ENCODE data around the gene VPS72. TPM values are rescaled to one million over a fixed set of nuclear protein-coding genes. Genes with fewer than 3 reads are reported as not detected.

VPS72 gene
- total and polyA plus RNA-seq, 9 of the 15 experiments (the other 6 are each of a cell fraction or from before 2014, with no cell fraction given), result 7.2 to 131 (median 75.7) TPM

DNA sequence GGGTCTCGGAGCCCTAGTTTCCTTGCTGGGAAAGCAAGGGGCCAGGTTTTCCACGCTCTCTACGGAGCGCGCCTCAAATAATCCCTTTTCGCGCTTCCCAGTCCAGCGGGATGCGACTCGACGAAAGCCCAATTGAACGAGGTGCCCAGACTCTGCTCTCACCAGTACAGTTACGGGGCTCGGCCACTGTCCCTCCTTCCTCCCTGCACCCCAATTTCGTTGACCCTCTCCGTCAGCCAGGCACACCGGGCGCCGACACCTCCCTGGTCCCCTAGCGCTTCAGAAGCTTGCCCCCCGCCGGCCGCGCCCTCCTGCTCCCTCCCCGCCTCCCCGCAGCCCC lies 44.0 kb downstream of the VPS72 start:
- H3K27ac ChIP-seq (ENCODE audit: extremely low read depth, low read depth, low read length), result 0 out of 3 replicates have a peak overlapping the region, but pooled peaks have one; percentile 32
- no peaks in the 10 kb centered on the region for H3K27me3 ChIP-seq (ENCODE audit: control insufficient read depth in 2 of 2, insufficient read depth in 2 of 2, low read length in 2 of 2)
- no peak; the same call in 2 of the 3 replicates for ATAC-seq
- H4K20me1 ChIP-seq (replicated peaks; ENCODE audit: control insufficient read depth, insufficient read depth, low read length), result no peaks in the 10 kb centered on the region; the same call in 1 of the 2 replicates
- no peaks in the 10 kb centered on the region for H3K9me3 ChIP-seq (replicated peaks; ENCODE audit: control insufficient read depth, insufficient read depth, low read depth, low read length)
- intact Hi-C loops (cut with micrococcal nuclease), result no loop called here
- peaks cover 20 to 46% of the 10 kb centered on the region in 2 experiments; a peak in 4 of 5 replicates for H3K4me1 ChIP-seq (replicated peaks in 1 of 2; ENCODE audit: control insufficient read depth in 2 of 2, insufficient read depth in 2 of 2, low read length in 2 of 2)
- no peaks in the 10 kb centered on the region for H3K79me2 ChIP-seq (ENCODE audit: control insufficient read depth, insufficient read depth, low read length)
- peak overlapping the region; percentile 92 for H2AFZ ChIP-seq (ENCODE audit: low read depth, low read length)
- TSS peak; percentile 42 for BruUV-seq (replicated peaks)
- peak overlapping the region; percentile 82 for H3K4me2 ChIP-seq (ENCODE audit: insufficient read depth, low read length)
- CTCF ChIA-PET (ENCODE audit: low intra/inter-chr PET ratio), result no interaction called here
- peak overlapping the region; percentile 50 to 93; a peak in 3 of 4 replicates for H3K9ac ChIP-seq (ENCODE audit: insufficient read depth in 1 of 2, low read depth in 2 of 2, low read length in 2 of 2)
- H3K9me1 ChIP-seq (ENCODE audit: control insufficient read depth, insufficient read depth, low read length), result no peaks in the 10 kb centered on the region
- H3K36me3 ChIP-seq (ENCODE audit: control insufficient read depth, insufficient read depth, low read length), result no peaks in the 10 kb centered on the region
- 52% methylated on average over 14 of the region's 26 CpGs for WGBS (ENCODE audit: insufficient coverage, low coverage, missing lambda C conversion rate)
- H3K4me3 ChIP-seq, result peak overlapping the region; percentile 59
- in situ Hi-C loops (cut with MboI), result no loop called here
- no peak for FAIRE-seq
- DNase-seq (ENCODE audit: extremely low read depth in 1 of 4, low spot score in 3 of 4), result no peak
- POLR2A ChIA-PET, result no interaction called here
- TF ChIP-seq EGR1 (conservative IDR thresholded peaks at IDR 0.05) (no peak), MTF1 (CRISPR knock-in tag; IDR thresholded peaks at IDR 0.05; ENCODE audit: borderline replicate concordance) (no peak), ZNF766 (CRISPR knock-in tag; conservative IDR thresholded peaks at IDR 0.05) (no peak), ZBTB7A (IDR thresholded peaks at IDR 0.05; ENCODE audit: borderline replicate concordance, control insufficient read depth, low read depth, low read length) (no peak), SUPT5H (IDR thresholded peaks at IDR 0.05) (no peak), ARID1B (IDR thresholded peaks at IDR 0.05) (no peak)
- TF ChIP-seq, protein P1, sequence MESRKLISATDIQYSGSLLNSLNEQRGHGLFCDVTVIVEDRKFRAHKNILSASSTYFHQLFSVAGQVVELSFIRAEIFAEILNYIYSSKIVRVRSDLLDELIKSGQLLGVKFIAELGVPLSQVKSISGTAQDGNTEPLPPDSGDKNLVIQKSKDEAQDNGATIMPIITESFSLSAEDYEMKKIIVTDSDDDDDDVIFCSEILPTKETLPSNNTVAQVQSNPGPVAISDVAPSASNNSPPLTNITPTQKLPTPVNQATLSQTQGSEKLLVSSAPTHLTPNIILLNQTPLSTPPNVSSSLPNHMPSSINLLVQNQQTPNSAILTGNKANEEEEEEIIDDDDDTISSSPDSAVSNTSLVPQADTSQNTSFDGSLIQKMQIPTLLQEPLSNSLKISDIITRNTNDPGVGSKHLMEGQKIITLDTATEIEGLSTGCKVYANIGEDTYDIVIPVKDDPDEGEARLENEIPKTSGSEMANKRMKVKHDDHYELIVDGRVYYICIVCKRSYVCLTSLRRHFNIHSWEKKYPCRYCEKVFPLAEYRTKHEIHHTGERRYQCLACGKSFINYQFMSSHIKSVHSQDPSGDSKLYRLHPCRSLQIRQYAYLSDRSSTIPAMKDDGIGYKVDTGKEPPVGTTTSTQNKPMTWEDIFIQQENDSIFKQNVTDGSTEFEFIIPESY (CRISPR knock-in tag; IDR thresholded peaks at IDR 0.05), result peak; percentile 5; the same call in 1 of the 2 replicates
- TF ChIP-seq, protein P2, sequence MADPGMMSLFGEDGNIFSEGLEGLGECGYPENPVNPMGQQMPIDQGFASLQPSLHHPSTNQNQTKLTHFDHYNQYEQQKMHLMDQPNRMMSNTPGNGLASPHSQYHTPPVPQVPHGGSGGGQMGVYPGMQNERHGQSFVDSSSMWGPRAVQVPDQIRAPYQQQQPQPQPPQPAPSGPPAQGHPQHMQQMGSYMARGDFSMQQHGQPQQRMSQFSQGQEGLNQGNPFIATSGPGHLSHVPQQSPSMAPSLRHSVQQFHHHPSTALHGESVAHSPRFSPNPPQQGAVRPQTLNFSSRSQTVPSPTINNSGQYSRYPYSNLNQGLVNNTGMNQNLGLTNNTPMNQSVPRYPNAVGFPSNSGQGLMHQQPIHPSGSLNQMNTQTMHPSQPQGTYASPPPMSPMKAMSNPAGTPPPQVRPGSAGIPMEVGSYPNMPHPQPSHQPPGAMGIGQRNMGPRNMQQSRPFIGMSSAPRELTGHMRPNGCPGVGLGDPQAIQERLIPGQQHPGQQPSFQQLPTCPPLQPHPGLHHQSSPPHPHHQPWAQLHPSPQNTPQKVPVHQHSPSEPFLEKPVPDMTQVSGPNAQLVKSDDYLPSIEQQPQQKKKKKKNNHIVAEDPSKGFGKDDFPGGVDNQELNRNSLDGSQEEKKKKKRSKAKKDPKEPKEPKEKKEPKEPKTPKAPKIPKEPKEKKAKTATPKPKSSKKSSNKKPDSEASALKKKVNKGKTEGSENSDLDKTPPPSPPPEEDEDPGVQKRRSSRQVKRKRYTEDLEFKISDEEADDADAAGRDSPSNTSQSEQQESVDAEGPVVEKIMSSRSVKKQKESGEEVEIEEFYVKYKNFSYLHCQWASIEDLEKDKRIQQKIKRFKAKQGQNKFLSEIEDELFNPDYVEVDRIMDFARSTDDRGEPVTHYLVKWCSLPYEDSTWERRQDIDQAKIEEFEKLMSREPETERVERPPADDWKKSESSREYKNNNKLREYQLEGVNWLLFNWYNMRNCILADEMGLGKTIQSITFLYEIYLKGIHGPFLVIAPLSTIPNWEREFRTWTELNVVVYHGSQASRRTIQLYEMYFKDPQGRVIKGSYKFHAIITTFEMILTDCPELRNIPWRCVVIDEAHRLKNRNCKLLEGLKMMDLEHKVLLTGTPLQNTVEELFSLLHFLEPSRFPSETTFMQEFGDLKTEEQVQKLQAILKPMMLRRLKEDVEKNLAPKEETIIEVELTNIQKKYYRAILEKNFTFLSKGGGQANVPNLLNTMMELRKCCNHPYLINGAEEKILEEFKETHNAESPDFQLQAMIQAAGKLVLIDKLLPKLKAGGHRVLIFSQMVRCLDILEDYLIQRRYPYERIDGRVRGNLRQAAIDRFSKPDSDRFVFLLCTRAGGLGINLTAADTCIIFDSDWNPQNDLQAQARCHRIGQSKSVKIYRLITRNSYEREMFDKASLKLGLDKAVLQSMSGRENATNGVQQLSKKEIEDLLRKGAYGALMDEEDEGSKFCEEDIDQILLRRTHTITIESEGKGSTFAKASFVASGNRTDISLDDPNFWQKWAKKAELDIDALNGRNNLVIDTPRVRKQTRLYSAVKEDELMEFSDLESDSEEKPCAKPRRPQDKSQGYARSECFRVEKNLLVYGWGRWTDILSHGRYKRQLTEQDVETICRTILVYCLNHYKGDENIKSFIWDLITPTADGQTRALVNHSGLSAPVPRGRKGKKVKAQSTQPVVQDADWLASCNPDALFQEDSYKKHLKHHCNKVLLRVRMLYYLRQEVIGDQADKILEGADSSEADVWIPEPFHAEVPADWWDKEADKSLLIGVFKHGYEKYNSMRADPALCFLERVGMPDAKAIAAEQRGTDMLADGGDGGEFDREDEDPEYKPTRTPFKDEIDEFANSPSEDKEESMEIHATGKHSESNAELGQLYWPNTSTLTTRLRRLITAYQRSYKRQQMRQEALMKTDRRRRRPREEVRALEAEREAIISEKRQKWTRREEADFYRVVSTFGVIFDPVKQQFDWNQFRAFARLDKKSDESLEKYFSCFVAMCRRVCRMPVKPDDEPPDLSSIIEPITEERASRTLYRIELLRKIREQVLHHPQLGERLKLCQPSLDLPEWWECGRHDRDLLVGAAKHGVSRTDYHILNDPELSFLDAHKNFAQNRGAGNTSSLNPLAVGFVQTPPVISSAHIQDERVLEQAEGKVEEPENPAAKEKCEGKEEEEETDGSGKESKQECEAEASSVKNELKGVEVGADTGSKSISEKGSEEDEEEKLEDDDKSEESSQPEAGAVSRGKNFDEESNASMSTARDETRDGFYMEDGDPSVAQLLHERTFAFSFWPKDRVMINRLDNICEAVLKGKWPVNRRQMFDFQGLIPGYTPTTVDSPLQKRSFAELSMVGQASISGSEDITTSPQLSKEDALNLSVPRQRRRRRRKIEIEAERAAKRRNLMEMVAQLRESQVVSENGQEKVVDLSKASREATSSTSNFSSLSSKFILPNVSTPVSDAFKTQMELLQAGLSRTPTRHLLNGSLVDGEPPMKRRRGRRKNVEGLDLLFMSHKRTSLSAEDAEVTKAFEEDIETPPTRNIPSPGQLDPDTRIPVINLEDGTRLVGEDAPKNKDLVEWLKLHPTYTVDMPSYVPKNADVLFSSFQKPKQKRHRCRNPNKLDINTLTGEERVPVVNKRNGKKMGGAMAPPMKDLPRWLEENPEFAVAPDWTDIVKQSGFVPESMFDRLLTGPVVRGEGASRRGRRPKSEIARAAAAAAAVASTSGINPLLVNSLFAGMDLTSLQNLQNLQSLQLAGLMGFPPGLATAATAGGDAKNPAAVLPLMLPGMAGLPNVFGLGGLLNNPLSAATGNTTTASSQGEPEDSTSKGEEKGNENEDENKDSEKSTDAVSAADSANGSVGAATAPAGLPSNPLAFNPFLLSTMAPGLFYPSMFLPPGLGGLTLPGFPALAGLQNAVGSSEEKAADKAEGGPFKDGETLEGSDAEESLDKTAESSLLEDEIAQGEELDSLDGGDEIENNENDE (IDR thresholded peaks at IDR 0.05; ENCODE audit: low read depth, low read length), result no peak
- TF ChIP-seq, protein P3, sequence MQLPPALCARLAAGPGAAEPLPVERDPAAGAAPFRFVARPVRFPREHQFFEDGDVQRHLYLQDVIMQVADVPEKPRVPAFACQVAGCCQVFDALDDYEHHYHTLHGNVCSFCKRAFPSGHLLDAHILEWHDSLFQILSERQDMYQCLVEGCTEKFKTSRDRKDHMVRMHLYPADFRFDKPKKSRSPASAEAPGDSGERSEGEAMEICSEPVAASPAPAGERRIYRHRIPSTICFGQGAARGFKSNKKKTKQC (CRISPR knock-in tag; IDR thresholded peaks at IDR 0.05), result 0 out of 2 replicates have a peak, but pooled peaks have one; percentile 2

Data from K562 (cell line).